Activated CD4-positive, CD25-positive, alpha-beta regulatory T cell treated with anti-CD3 and anti-CD28 coated beads, Interleukin-2, amount 50 U/mL, for 16 hours (primary cell): Measurements from ENCODE around the gene MICU1.
"Not testable (repeated sequence)": the region's sequence is repeated elsewhere in the genome, so short reads cannot be mapped to it uniquely, and the experiment has no call there.

ENCODE experiments used
- DNase-seq: peaks from one replicate; pipeline ENCODE4 v3.0.0-alpha.2; 2020; ENCODE audit warnings: low read depth, low spot score

The MICU1 gene

DNA sequence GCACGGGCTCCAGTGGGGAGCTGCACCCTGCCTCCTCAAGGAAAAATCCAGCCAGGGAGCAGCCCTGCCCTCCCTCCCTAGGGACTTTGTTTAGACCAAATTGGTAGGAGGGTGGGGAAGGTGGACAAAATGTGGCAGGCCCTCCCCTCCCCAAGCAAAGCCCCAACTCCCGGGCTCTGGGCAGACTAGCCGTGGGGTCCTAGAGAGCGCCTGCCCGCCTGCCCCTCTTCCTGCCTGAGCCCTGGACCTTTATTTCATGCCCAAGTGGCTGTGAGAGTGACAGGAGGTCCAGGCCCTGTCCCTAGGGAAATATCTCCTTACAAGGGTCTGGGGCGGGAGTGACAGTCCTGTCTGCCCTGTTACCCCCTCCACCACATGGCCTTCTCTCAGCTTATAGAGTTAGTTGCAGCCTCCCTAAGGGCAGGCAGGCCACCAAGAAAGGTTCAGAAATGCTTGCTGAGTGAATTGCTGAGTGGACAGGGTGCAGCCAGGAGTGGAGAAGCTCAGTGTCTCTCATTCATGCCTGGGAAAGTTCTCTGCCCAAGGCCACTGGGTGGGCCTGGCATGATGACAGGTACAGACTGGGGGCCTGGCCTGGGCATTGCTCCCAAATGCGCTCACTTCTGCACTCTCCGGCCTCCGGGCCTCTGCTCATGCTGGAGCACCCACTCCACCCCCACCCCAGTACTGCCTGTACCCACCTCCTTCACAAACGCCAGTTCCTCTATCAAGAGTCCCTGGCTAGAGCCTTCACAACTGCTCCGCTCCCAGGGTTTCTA is 296.4 kb downstream of the MICU1 start:
- DNase-seq, result no peak

DNA sequence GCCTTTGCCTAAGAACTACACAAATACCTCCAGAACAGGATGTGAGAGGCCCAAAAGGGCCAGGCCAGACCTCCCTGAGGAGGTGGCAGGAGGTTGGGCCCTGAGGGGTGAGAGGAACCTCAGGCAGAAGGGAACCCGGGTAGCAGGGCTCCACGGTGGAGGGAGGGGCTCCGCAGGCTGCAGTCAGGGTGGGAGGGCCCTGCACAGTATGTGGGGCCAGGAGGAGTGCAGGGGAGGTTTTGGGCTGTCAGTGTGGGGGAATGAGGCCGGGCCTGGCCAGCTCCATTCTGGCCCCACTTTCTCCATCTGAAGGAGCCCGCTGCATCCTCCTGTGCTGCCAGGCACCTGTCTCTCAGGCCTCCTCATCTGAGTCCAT is 297.1 kb downstream of the MICU1 start:
- no peak for DNase-seq

DNA sequence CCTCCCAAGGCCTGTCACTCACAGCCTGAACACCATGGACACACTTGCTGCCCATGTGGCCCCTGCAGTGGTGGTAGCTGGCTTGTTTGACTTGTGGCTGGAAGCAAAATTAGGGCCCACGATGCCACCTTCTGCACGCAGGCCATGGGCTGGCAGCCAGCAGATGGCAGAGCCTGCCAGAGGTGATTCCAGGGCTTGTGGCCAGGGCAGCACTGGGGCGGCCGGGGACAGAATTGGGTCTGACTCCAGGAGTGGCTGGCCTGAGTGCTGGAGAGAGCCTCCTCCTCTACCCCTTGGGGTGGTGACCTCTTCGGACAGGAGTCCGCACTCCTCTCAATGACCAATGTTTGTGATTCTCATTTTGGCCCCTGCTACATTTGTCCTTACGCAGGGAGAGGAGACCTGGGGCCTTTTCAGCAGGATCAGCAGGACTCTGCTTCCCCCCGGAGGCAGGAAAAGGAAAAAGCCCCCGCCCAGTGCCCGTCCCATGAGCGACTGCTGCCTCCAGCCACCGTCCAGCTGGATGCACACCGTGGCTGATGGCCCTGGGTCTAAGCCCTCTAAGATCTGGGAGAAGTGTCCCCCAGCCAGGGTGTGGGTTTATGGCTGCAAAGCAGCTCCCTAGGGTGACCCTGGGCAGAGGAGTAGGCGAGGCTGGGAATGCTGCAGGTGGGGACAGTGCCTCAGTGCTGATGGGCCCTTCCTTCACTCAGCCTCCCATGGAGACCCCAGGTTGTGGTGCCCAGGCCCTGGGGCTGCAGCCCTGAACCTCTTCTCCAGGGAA is 297.6 kb downstream of the MICU1 start:
- no peak for DNase-seq

DNA sequence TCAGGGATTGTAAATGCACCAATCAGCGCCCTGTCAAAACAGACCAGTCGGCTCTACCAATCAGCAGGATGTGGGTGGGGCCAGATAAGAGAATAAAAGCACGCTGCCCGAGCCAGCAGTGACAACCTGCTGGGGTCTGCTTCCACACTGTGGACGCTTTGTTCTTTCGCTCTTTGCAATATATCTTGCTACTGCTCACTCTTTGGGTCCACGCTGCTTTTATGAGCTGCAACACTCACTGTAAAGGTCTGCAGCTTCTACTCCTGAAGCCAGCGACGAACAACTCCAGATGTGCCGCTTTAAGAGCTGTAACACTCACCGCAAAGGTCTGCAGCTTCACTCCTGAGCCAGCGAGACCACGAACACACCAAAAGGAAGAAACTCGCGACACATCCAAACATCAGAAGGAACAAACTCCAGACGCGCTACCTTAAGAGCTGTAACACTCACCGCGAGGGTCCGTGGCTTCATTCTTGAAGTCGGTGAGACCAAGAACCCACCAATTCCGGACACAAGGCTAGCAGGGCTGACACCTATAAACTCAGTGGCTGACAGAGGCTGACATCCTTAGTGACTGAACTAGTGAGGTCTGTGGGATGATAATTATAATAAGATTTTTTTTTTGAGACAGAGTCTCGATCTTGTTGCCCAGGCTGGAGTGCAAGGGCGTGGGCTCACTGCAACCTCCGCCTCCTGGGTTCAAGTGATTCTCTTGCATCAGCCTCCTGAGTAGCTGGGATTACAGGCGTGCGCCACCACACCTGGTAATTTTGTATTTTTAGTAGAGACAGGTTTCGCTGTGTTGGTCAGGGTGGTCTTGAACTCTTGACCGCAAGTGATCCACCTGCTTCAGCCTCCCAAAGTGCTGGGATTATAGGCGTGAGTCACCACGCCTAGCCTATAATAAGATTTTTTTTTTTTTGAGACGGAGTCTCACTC is 298.9 kb downstream of the MICU1 start:
- not testable (repeated sequence) for DNase-seq

DNA sequence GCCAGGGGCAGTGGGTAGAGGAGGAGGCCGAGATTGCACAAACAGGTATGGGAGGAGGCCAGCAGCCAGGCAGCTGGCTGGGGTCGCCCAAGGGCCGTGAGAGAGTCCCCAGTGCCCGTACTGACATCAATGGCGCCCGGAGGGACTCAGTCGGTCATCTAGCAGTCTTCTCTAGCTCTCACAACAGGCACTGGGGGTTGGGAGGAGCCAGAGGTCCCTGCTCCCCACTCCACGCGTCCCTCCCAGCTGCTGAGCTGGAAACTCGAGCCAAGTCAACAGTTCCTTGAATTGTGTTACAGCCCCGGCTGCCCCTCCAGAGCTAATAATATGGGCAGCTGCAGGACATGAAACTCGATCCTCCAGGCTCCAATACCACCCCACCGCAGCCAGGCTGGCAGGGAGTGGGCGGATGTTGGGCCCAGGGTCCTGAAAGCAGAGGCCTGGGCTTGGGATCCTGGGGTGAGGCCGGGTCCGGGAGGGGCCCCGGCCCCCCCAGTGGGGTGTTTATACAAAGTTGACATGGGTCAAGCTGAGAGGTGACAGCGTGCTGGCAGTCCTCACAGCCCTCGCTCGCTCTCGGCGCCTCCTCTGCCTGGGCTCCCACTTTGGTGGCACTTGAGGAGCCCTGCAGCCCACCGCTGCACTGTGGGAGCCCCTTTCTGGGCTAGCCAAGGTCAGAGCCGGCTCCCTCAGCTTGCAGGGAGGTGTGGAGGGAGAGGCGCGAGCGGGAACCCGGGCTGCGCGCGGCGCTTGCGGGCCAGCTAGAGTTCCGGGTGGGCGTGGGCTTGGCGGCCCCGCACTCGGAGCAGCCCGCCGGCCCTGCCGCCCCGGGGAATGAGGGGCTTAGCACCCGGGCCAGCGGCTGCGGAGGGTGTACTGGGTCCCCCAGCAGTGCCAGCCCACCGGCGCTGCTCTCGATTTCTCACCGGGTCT is 300.4 kb downstream of the MICU1 start:
- not testable (repeated sequence) for DNase-seq

DNA sequence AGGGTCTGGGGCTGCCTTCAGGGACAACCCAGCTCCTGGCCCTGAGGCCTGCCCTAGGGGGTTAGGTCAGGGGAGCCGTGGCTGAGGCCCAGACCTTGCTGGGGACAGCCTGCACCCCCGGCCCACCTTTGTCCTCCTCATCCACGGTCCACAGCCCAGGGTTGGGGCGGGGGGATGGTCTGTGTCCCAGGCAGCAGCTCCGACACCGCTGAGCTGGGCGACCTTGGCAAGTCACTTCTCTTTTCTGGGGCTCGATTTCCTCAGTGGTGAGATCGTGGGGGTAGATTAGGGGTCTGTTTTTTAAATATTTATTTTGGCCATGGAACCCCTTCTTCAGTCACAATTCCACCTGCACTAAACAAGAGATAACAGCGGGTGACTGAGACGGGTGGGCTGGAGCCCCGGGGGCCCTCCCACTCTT is 302.1 kb downstream of the MICU1 start:
- no peak for DNase-seq

DNA sequence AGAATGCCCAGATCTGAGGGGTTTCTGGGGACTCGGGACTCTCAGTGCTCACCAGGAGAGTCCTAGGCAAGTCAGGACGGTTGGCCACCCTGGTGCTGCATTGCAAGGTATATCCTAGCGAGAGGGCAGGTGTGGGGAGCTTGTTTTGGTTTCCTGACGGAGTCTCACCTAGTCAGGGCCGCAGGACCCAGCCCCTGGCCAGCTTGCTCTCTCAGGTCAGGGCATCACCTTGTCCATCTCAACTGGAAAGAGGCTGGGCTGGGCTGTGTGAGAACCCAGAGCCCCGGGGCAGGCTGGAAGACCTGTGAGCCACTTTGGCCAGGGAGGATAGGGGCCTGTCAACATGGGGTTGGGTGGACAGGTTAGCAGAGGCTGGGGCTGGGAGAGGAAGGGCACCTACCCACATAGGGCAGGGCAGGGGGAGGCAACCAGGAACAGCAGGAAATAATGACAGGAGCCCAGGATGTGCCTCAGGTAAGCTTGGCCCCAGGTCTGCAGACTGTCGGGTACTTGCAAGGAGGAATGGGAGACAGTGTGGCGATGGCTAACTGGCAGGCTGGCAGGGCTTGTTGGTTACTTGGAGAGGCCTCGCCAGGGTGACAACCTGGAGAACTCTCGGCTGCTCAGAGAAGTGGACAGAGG is 302.6 kb downstream of the MICU1 start:
- no peak for DNase-seq

DNA sequence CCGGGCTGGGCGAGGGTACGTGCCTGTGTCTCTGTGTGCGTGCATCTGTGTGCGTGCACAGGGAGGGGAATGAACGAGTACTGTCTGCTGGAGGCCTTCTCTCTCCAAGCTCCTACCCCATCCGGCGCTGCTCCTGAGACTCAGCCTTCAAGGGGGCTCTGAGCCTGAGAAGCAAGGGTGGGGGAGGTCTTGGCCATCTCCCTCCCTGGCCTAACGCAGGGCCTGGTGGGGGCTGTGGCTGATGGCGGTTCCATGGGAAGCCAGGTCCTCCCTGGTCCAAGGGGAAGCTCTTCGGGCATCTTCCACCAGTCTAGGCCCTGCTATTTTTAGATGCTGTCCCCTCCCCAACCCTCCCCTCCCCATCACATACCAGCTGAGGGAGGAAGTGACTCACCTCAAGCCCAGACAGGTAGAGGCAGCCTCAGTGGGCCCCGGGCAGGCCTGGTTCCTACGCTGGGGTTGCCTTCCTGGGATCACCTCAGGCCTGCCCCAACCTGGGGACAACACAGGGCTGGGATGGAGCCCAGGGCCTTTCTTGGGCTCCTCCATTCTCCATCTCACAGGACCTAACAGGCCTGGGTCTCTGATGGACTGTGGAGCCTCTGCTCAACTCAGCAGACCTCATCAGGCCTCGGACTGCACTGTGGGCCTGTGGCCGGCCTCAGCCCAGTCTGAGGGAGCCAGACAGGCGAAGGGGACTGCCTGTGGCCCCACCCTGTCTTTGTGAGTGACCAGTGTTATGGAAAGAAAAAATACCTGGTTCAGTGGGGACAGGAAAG is 303.4 kb downstream of the MICU1 start:
- no peak for DNase-seq

DNA sequence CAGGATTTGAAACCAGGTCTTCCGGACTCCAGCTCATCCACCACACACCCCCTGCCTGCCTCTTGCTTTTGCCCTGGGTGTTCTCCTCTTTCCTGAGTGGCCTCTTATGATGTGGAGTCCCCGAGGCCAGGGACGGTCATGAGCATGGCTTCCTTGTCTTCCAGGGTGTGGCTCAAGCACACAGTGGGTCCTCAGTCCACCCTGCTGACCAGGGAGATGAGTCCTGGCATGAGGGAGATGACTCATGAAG is 303.9 kb downstream of the MICU1 start:
- DNase-seq, result no peak

DNA sequence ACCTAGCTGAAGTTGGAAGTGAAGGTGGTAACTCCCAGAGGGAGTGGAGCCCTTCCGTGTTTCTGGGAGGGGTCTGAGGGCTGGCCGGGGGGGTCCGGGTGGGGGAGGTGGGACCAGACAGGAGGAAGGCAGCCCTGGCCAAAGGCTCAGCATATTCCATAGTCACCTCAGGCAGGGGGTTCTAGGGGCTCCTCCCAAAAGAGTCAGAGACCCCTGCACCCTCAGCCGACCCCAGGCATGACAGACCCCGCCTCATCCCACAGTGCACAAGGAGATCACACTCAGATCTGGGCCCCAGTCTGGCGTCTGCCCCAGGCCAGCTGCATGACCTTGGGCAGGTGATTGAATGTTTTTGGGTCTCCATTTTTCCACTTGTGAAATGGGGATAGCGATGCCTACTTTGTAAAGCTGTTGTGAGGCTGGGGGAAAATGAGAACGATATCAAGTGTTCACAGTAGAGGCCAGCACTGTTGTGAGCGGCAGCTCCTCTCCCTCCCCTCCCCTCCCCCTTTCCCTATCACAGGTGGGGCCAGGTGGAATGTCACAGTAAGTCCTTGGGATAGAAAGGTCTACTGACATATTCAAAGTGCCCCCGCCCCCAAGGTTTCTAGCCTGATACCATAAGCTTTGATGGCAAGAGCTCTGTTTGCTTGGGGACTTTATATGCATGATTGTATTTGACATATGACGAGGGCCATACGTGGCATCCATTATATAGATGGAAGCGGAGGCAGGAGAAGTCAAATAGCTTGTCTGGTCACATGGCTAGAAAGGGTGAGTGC is 304.4 kb downstream of the MICU1 start:
- no peak for DNase-seq

DNA sequence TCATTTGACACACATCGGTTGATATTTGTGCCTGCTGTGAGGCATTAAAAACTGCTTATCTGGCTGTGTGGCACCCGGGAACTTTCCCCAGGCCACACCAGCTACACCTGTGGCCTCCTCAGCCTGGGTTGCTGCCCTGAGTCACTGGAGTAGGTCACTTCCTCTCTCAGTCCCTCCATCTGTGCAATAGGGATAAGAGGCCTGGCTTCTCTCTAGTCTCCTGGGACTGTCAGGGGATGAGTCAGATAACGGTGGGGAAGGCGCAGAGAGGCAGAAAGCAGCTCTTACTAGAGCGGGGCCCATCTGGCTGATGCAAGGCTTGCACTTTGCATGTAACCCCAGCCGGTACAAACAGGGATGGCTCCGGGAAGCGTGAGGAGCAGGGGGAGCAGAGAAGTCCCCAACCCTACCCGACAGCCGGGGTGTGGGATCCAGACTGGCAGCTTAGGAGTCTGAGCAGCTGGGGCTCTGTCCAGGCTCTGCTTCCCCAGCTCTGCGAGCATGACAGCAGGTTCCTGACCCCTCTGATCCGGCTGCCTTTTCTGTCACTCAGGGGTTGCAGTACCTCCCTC is 305.1 kb downstream of the MICU1 start:
- DNase-seq, result peak; percentile 31

DNA sequence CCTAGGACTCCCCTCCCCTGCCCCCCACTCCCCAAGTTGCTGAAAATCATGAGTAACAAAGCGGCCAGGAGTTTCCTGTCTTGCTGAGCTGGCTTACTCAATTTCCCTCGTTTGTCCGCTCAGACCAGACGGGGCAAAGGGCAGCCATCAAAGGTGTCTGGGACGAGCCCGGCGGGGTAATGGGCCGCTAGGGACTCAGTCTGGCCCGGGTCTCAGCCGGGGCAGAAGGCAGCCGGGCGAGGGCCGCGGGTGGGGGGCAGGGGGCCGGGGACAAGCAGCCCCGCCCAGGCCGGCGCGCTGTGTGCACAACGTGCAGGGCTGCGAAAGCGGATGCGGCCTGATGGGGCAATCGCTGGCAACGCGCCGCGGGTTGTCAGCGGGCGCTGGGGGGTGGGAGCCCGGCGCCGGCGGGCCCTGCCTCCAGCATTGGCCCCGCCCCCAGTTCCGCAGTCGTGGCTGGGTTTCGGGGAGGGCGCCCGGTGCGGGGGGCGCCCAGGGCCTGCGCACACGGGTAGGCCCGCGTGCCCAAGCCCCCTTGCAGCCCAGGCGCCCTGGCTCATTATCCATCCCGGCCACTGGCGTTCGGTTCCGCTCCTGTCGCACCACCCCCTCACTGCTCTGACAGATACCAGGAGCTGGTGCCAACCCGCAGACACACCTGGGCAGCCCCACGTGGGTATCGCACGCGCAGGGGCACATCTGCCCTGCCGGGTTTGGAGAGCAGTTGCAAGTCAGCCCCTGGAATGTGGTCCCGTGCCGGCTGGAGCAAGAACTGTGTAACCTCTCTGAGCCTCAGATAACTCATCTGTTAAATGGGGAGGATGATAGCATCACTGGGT is 306.2 kb downstream of the MICU1 start:
- peak; percentile 72 for DNase-seq

DNA sequence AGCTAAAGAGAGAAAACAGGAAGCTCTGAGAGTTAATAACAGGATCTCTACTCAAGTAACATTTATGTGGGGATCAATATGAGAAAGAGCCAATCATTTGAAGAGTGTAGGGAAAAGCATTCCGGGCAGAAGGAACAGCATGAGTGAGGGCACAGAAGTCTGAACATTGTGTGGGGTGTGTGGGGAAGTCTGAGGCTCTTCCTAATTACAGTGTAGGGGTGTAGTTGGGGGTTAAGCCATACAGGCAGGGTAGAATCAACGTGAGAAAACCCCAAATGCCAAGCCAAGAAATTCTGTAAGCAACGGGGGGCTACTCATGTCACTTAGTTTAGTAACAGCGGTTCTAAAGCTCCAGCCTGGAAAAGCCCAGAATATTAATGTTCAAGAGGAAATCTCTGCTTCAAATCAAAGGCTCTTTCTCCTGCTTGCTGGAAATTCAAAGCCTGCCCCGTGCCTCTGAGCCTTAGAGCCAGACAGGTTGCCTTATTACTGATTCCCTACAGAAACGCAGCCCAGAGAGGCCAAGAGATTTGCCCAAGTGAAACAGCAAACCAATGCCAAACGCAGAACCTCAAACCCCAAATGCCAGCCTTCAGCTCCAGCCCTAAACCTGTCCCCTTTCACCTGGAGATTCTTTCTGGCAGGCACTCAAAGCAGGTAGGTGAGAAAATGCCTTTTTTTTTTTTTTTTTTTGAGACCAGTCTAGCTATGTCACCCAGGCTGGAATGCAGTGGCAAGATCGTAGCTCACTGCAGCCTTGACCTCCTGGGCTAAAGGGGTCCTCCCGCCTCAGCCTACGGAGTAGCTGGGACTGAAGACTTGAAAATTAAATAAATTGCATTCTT is 307.2 kb downstream of the MICU1 start:
- DNase-seq, result no peak
